HG03175 (cell line): Measurements from ENCODE around the gene SUGP1.

ENCODE experiments used
- ATAC-seq: cut with Tn5 transposase; IDR thresholded peaks from one replicate; pipeline ENCODE4 v1.9.1; 2021; ENCODE audit warnings: mild to moderate bottlenecking, moderate library complexity; ENCODE audit not compliant: unreplicated experiment

The SUGP1 gene

GRCh38 chr19:19304186-19304965 lies 15.9 kb downstream of the SUGP1 start:
- ATAC-seq: no peak

- no peak for ATAC-seq
These were observed 16.9 kb downstream of the SUGP1 start for GRCh38 chr19:19303411-19303810.

GRCh38 chr19:19300613-19301012 lies 19.7 kb downstream of the SUGP1 start:
- no peak for ATAC-seq

GRCh38 chr19:19297759-19298158 lies 22.6 kb downstream of the SUGP1 start:
- ATAC-seq: no peak

GRCh38 chr19:19296953-19297689 lies 23.2 kb downstream of the SUGP1 start:
- no peak for ATAC-seq

GRCh38 chr19:19294914-19295313 lies 25.4 kb downstream of the SUGP1 start:
- ATAC-seq: no peak

GRCh38 chr19:19292607-19293006 lies 27.7 kb downstream of the SUGP1 start:
- no peak for ATAC-seq

DNA sequence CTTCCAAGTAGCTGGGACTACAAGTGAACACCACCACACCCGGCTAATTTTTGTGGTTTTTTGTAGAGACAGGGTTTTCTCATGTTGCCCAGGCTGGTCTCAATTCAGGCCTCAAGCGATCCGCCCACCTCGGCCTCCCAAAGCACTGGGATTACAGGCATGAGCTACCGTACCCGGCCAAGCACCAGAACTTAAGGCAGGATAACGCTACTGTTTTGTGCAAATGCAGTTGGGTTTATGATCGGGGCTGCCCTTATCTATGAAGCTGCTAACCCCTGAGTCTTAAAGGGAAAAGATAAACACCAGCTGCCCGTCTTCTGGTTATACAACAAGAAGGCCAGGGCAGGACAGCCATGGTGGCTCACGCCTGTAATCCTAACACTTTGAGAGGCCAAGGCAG lies 34.6 kb downstream of the SUGP1 start:
- ATAC-seq: no peak

DNA sequence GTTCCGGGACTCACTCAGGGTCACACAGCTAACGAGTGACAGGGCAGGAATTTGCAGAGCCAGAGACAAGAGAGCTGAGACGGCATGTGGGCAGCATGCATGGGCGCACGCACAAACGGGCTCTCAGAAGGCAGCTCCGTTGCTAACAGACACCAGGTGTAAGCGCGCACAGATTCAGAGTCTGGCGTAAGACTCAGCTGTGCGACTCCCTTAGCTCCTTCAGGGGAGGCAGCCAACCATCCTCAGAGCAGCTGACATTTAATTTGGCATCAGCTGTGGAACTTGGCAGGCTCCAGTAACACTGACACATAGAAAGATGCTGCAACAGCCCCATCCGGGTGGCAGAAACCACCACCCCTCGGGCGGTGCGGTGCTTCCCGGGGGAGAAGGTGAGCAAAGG lies 39.7 kb downstream of the SUGP1 start:
- ATAC-seq: no peak

DNA sequence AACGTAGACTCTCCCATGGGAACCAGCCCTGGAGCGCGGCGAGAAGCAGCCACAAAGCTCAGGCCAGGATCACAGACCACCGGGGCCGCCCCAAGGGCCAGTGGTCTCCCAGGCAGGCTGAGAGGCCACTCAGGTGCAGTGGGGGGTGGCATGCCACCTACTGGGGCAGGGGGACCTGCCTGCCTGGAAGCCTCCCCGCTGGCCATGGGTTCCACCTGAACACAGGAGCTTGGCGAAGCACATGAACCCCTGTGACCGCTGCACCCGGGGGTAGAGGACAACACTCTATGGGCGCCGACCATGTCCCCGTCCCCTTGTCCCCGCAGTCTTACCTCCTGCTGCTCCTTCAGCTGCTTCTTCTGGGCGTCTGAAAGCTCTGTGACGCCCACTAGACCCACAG lies 40.5 kb downstream of the SUGP1 start:
- no peak for ATAC-seq

GRCh38 chr19:19279062-19279612 lies 41.2 kb downstream of the SUGP1 start:
- ATAC-seq: no peak

DNA sequence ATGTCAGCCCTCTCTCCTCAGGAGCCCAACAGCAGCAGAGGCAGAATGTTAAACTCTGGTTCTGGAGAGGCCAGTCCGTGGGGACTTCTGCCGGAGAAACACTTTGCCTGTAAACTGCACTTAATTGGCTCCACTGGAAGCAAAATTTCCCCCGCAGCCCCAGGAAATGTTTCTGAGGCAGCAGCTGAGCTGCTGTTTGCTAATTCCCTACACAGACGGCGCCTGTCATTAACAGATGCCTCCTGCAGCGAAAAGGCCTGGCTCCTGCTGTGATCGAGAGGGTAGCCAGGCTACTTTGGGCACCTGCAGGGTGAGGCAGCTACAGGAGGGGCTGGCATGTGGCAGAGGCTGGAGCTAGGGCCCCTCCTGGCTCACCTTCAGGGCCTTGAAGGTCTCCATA lies 42.0 kb downstream of the SUGP1 start:
- ATAC-seq: no peak

DNA sequence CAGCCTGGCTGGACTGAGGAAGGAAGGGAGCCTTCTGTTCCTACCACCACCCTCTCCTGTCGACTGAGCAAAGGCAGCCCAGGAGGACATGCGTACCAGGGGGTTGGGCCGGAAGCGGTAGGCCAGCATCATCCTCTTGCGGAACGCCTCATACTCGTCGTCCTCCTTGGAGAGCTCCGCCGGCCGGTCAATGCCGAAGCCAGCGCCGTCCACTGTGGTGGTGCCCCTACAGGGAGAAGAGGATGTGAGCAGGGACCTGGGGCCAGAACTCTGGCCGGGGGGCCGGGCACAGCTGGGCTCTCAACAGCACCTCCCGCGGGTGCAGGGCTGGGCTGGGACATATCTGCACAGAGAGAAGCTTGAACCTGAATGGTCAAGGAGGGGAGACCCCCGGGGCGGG lies 43.5 kb downstream of the SUGP1 start:
- ATAC-seq: no peak

- ATAC-seq: no peak
These were observed 43.9 kb downstream of the SUGP1 start for GRCh38 chr19:19276386-19276785.

DNA sequence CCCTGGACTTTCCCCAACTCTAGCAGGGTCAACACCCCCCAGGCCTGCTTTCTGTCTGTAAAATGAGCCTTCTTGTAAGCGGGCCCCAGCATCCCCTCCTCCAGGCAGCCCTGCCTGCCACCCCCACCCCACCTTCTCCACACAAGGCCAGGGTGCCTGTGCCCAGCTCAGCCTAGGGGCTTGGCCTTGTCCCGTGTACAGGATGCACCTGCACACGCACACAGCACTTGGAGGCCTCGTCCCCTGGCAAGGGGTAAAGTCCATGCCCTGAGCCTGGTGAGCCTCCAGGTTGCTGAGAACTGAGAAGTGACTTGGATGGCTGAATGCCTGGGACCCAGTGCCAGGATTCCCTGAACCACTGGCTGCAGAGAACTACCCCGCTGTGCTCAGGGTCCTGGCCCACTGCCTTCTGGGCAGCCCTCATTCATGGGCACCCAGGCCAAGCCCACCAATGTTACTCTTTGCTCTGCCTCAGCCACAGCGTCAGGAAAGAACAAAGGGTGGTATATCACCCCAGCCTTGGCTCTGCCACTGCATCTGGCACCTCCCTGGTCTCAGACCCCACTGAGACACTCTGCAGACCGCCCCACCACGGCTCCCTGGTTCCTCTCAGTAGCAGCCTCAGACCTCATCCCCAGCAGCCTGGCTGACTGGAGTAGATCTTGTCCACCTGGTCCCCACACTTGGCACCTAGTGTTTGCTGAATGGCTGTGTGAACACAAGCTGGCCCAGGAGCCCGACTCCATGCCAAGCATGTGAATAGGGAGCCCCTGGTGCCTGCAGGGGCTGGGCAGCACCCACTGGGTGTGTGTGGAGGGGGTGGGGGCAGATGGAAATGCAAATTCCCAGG lies 45.4 kb downstream of the SUGP1 start:
- no peak for ATAC-seq

DNA sequence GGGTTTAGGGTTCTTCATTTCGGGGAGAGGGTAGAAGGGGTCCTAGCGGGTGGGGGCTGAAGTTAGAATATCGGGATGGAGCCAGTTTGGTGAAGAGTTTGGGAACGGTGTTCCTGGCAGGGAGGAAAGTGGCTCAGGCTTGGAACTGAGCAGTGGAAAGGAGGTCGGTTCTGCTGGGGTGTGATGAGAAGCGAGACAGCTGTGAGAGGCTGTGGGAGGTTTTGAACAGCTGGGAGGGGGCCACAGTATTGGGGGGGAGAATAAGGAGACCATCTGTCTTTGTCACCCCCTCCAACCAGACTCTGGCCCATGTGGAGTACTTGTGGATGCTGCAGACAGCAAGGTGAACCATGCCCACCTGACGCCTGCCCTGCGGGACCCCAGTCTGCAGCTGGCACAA lies 46.2 kb downstream of the SUGP1 start:
- no peak for ATAC-seq

GRCh38 chr19:19271828-19272599 lies 48.3 kb downstream of the SUGP1 start:
- no peak for ATAC-seq

DNA sequence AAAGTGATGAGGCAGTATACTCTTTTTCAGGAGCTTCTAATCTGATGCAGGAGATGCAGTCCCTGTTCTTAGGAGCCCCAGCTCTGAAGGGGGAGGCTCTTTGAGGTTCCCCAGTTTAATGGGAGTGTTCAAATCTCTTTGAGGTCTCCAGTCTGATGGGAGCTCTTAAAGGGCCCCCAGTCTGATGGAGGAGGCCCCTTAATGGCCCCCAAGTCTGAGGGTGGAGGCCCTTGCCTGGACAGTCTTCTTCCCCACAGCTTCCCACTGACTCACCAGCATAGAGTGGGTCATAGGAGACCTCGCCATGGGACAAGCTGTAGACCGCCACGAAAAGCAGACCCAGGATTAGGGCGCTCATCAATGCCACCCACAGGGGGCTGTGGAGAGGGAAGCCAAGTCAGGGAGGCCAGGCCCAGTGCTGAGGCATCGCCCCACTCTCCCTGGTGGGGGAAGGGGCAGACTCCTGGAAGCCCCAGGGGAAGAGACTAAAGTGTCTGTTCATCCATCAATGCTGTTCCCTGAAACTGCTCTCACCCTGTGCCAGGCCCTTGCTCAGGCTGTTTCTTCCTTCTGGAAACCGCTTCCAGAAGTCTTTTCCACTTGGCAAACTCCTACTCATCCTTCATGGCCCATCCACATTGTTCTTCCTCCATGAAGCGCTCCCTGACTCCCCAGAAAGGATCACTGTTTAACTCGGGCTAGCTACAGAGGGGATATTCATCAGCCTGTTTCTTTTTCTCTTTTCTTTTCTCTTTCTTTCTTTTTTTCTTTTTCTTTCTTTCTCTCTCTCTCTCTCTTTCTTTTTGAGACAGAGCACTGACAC lies 49.3 kb downstream of the SUGP1 start:
- no peak for ATAC-seq

- ATAC-seq: no peak
These were observed 50.2 kb downstream of the SUGP1 start for GRCh38 chr19:19269952-19270694.
